GM19351 (cell line): ENCODE results near the gene TSPAN8.
"Not testable (repeated sequence)": the region's sequence is repeated elsewhere in the genome, so short reads cannot be mapped to it uniquely, and the experiment has no call there.

Experiments
- ATAC-seq: cut with Tn5 transposase; IDR thresholded peaks from one replicate; pipeline ENCODE4 v1.9.1; 2021; ENCODE audit warnings: mild to moderate bottlenecking, moderate library complexity; ENCODE audit not compliant: unreplicated experiment

TSPAN8 gene

GRCh38 chr12:71157601-71158233, at the start of gene TSPAN8:
TSS of gene TSPAN8 (minus strand) at chr12:71157999. CDS start at chr12:71157678, 321 bp downstream.
- no peak for ATAC-seq

GRCh38 chr12:71201136-71201679, 43.4 kb upstream of the TSPAN8 start:
- no peak for ATAC-seq

GRCh38 chr12:71200706-71201105, 42.9 kb upstream of the TSPAN8 start:
- no peak for ATAC-seq

- no peak for ATAC-seq
Observed at GRCh38 chr12:71197460-71197859, 39.7 kb upstream of the TSPAN8 start.

GRCh38 chr12:71195338-71195896, 37.6 kb upstream of the TSPAN8 start:
- no peak for ATAC-seq

- no peak for ATAC-seq
Observed at GRCh38 chr12:71194657-71195056, 36.9 kb upstream of the TSPAN8 start.

GRCh38 chr12:71193041-71193440, 35.2 kb upstream of the TSPAN8 start:
- no peak for ATAC-seq

GRCh38 chr12:71191509-71192196, 33.9 kb upstream of the TSPAN8 start:
- no peak for ATAC-seq

- ATAC-seq: no peak
Observed at GRCh38 chr12:71190822-71191221, 33.0 kb upstream of the TSPAN8 start.

GRCh38 chr12:71187379-71187778, 29.6 kb upstream of the TSPAN8 start:
- ATAC-seq: no peak

GRCh38 chr12:71186571-71187288, 28.9 kb upstream of the TSPAN8 start:
- no peak for ATAC-seq

GRCh38 chr12:71183846-71184245, 26.0 kb upstream of the TSPAN8 start:
- ATAC-seq: no peak

- ATAC-seq: no peak
Observed at GRCh38 chr12:71183018-71183417, 25.2 kb upstream of the TSPAN8 start.

GRCh38 chr12:71178162-71178561, 20.4 kb upstream of the TSPAN8 start:
- ATAC-seq: no peak

- ATAC-seq: no peak
Observed at GRCh38 chr12:71174825-71175224, 17.0 kb upstream of the TSPAN8 start.

GRCh38 chr12:71174146-71174545, 16.3 kb upstream of the TSPAN8 start:
- ATAC-seq: no peak

GRCh38 chr12:71170456-71170855, 12.7 kb upstream of the TSPAN8 start:
- no peak for ATAC-seq

GRCh38 chr12:71169286-71169685, 11.5 kb upstream of the TSPAN8 start:
- no peak for ATAC-seq

GRCh38 chr12:71166862-71167496, 9.2 kb upstream of the TSPAN8 start:
- no peak for ATAC-seq

GRCh38 chr12:71166280-71166679, 8.5 kb upstream of the TSPAN8 start:
- no peak for ATAC-seq

- ATAC-seq: not testable (repeated sequence)
Observed at GRCh38 chr12:71165780-71166179, 8.0 kb upstream of the TSPAN8 start.
